Panc1 (cell line): ENCODE measurements around the gene SLC35G1. TPM values are rescaled to one million over a fixed set of nuclear protein-coding genes. Genes with fewer than 3 reads are reported as not detected.

ENCODE experiments used
- ATAC-seq: fragments of 200-7000 bp; cut with Tn5 transposase; 2 replicates; pipeline ENCODE4 v1.9.1; 2020; ENCODE audit warnings: mild to moderate bottlenecking, moderate library complexity
- BruUV-seq: library from RNA; stranded (reverse); fragments of 400-500 nt; replicated peaks from 2 replicates; lab custom pipeline; 2021; lab: Mats Ljungman, UMichigan
- CTCF ChIA-PET: fragments of 300-600 bp; sonication (Branson Sonifier 250); formaldehyde crosslinking; loops from one replicate; lab custom pipeline; 2022; ENCODE audit warnings: antibody characterized with exemption; lab: Charles Lee
- POLR2A ChIA-PET: fragments of 300-600 bp; sonication (Branson Sonifier 250); formaldehyde crosslinking; loops from one replicate; lab custom pipeline; 2022; ENCODE audit warnings: antibody characterized with exemption; lab: Charles Lee
- DNase-seq: peaks from one replicate; pipeline ENCODE4 v3.0.0-alpha.2; 2010; ENCODE audit warnings: low read depth, low spot score
- H3K27ac ChIP-seq: 2 replicates; pipeline ENCODE4 v1.5.1; 2011; ENCODE audit warnings: mild to moderate bottlenecking, low read length, inconsistent platforms
- H3K27me3 ChIP-seq: fragments of 200-500 bp; sonication (Bioruptor generic); 2 replicates; pipeline ENCODE4 v1.6.0; 2014; ENCODE audit warnings: low read length, inconsistent platforms; ENCODE audit not compliant: control insufficient read depth, insufficient read depth
- H3K36me3 ChIP-seq: fragments of 200-500 bp; sonication (Bioruptor generic); 2 replicates; pipeline ENCODE4 v1.5.1; 2014; ENCODE audit warnings: inconsistent platforms, mild to moderate bottlenecking, low read length, moderate library complexity; ENCODE audit not compliant: control insufficient read depth, insufficient read depth
- H3K4me1 ChIP-seq: 2 replicates; pipeline ENCODE4 v1.5.1; 2011; ENCODE audit warnings: inconsistent platforms, mild to moderate bottlenecking, low read length, moderate library complexity; ENCODE audit not compliant: control insufficient read depth, insufficient read depth
- H3K4me3 ChIP-seq, 2 experiments: 2 replicates each; pipeline ENCODE4 v1.5.1; 2011 to 2012; ENCODE audit warnings: low read depth in 2 of 2, low read length in 2 of 2, mild to moderate bottlenecking in 2 of 2, inconsistent platforms in 1 of 2, moderate library complexity in 1 of 2
- H3K9me3 ChIP-seq: fragments of 200-500 bp; sonication (Bioruptor generic); 2 replicates; pipeline ENCODE4 v1.5.1; 2014; ENCODE audit warnings: low read depth, mild to moderate bottlenecking, inconsistent platforms, low read length, moderate library complexity; ENCODE audit not compliant: control insufficient read depth, insufficient read depth
- POLR2AphosphoS5 ChIP-seq: IDR thresholded peaks from 2 replicates; pipeline ENCODE4 v1.6.1; 2012; ENCODE audit warnings: mild to moderate bottlenecking, low read depth, low read length, moderate library complexity
- SIN3A ChIP-seq: IDR thresholded peaks from 2 replicates; pipeline ENCODE4 v1.6.1; 2012; ENCODE audit warnings: low read depth, mild to moderate bottlenecking, low read length, moderate library complexity, borderline replicate concordance; ENCODE audit not compliant: insufficient read depth
- TCF7L2 ChIP-seq: IDR thresholded peaks from 2 replicates; pipeline ENCODE4 v1.6.1; 2011; ENCODE audit warnings: mild to moderate bottlenecking, low read depth, low read length, inconsistent platforms
- in situ Hi-C: cut with HindIII; loops from 2 replicates; pipeline ENCODE4 v1.10.0; 2016; ENCODE audit warnings: low sequenced_read_pairs, low pct_unique_long_range_greater_than_20kb
- intact Hi-C: fragments of 100-400 bp; cut with micrococcal nuclease; formaldehyde crosslinking; loops from one replicate; pipeline ENCODE4 v1.10.0; 2022; ENCODE audit not compliant: unreplicated experiment
- total RNA-seq: library from RNA; stranded (reverse); gene quantifications from one replicate; pipeline ENCODE4 v1.2.1, GENCODE V29; 2021; ENCODE audit not compliant: unreplicated experiment
- TF ChIP-seq, protein P1 (sequence below), 2 experiments: IDR thresholded peaks; 2 replicates each; pipeline ENCODE4 v1.6.1; 2011 to 2012; ENCODE audit warnings: low read depth in 2 of 2, control low read depth in 1 of 2, low read length in 1 of 2, mild to moderate bottlenecking in 1 of 2, moderate library complexity in 1 of 2; ENCODE audit not compliant: insufficient read depth in 1 of 2
- TF ChIP-seq, protein P2 (sequence below): fragments of 450-650 bp; IDR thresholded peaks from 2 replicates; pipeline ENCODE4 v1.5.1; 2017; ENCODE audit warnings: mild to moderate bottlenecking

Gene SLC35G1
- total RNA-seq, 1 experiment from 2014 or later: 13.6 TPM

GRCh38 chr10:93876381-93876780, 17.4 kb upstream of the SLC35G1 start:
- Histone ChIP-seq H3K4me1 (no peaks in the 10 kb centered on the region), H3K27ac (no peak overlapping the region), H3K4me3 (no peak overlapping the region), H3K27me3 (no peaks in the 10 kb centered on the region), H3K36me3 (no peaks in the 10 kb centered on the region), H3K9me3 (no peaks in the 10 kb centered on the region)
- ChIA-PET POLR2A (interaction anchor here (0.5 kb wide), 1 partner anchor 22 kb away, joined by 11 read pairs; no protein-coding TSS in a partner anchor), CTCF (no interaction called here)
- no peak for ATAC-seq
- in situ Hi-C loops (no loop called here), intact Hi-C loops (no loop called here)
- TF ChIP-seq, protein P1, sequence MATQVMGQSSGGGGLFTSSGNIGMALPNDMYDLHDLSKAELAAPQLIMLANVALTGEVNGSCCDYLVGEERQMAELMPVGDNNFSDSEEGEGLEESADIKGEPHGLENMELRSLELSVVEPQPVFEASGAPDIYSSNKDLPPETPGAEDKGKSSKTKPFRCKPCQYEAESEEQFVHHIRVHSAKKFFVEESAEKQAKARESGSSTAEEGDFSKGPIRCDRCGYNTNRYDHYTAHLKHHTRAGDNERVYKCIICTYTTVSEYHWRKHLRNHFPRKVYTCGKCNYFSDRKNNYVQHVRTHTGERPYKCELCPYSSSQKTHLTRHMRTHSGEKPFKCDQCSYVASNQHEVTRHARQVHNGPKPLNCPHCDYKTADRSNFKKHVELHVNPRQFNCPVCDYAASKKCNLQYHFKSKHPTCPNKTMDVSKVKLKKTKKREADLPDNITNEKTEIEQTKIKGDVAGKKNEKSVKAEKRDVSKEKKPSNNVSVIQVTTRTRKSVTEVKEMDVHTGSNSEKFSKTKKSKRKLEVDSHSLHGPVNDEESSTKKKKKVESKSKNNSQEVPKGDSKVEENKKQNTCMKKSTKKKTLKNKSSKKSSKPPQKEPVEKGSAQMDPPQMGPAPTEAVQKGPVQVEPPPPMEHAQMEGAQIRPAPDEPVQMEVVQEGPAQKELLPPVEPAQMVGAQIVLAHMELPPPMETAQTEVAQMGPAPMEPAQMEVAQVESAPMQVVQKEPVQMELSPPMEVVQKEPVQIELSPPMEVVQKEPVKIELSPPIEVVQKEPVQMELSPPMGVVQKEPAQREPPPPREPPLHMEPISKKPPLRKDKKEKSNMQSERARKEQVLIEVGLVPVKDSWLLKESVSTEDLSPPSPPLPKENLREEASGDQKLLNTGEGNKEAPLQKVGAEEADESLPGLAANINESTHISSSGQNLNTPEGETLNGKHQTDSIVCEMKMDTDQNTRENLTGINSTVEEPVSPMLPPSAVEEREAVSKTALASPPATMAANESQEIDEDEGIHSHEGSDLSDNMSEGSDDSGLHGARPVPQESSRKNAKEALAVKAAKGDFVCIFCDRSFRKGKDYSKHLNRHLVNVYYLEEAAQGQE (IDR thresholded peaks at IDR 0.05; ENCODE audit: insufficient read depth in 1 of 2, low read depth in 2 of 2, low read length in 1 of 2): no peak
- TF ChIP-seq, protein P2, sequence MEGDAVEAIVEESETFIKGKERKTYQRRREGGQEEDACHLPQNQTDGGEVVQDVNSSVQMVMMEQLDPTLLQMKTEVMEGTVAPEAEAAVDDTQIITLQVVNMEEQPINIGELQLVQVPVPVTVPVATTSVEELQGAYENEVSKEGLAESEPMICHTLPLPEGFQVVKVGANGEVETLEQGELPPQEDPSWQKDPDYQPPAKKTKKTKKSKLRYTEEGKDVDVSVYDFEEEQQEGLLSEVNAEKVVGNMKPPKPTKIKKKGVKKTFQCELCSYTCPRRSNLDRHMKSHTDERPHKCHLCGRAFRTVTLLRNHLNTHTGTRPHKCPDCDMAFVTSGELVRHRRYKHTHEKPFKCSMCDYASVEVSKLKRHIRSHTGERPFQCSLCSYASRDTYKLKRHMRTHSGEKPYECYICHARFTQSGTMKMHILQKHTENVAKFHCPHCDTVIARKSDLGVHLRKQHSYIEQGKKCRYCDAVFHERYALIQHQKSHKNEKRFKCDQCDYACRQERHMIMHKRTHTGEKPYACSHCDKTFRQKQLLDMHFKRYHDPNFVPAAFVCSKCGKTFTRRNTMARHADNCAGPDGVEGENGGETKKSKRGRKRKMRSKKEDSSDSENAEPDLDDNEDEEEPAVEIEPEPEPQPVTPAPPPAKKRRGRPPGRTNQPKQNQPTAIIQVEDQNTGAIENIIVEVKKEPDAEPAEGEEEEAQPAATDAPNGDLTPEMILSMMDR: no peak
- TF ChIP-seq POLR2AphosphoS5 (no peak), TCF7L2 (no peak), SIN3A (no peak)
- no peak for DNase-seq
- no TSS peak for BruUV-seq

GRCh38 chr10:93879273-93879672, 14.5 kb upstream of the SLC35G1 start:
- ATAC-seq (no peak), DNase-seq (no peak)
- Histone ChIP-seq H3K4me1 (no peaks in the 10 kb centered on the region), H3K27me3 (peaks cover 3% of the 10 kb centered on the region; the same call in 1 of the 2 replicates), H3K9me3 (no peaks in the 10 kb centered on the region), H3K27ac (no peak overlapping the region), H3K36me3 (no peaks in the 10 kb centered on the region), H3K4me3 (no peak overlapping the region)
- ChIA-PET POLR2A (no interaction called here), CTCF (no interaction called here)
- intact Hi-C loops: no loop called here
- in situ Hi-C loops: no loop called here
- BruUV-seq: no TSS peak
- TF ChIP-seq, protein P2: no peak
- TF ChIP-seq SIN3A: no peak
- TF ChIP-seq TCF7L2: no peak
- TF ChIP-seq POLR2AphosphoS5: no peak
- TF ChIP-seq, protein P1 (IDR thresholded peaks at IDR 0.05; ENCODE audit: insufficient read depth in 1 of 2, low read depth in 2 of 2, low read length in 1 of 2): no peak
